Neural progenitor cell (in vitro differentiated cells): ENCODE measurements around the gene AMFR. TPM values are rescaled to one million over a fixed set of nuclear protein-coding genes. Genes with fewer than 3 reads are reported as not detected.
A peak's percentile ranks its signal among the peaks of the same experiment; 100 is the strongest.

Experiments
- DNase-seq: peaks from one replicate; pipeline ENCODE4 v3.0.0-alpha.2; 2016; ENCODE audit warnings: low spot score
- H2AFZ ChIP-seq: fragments of 200-600 bp; sonication (generic); replicated peaks from 2 replicates; pipeline ENCODE4 v1.6.1; 2016; ENCODE audit warnings: antibody characterized with exemption
- H3F3A ChIP-seq: fragments of 200-600 bp; sonication (generic); 2 replicates; pipeline ENCODE4 v1.6.1; 2016; ENCODE audit warnings: antibody characterized with exemption, low read depth
- H3K27ac ChIP-seq: fragments of 200-600 bp; sonication (generic); 2 replicates; pipeline ENCODE4 v1.5.1; 2016; ENCODE audit warnings: mild to moderate bottlenecking
- H3K27me3 ChIP-seq: fragments of 200-600 bp; sonication (generic); 2 replicates; pipeline ENCODE4 v1.6.1; 2016; ENCODE audit warnings: mild to moderate bottlenecking, moderate library complexity
- H3K36me3 ChIP-seq: fragments of 200-600 bp; sonication (generic); 2 replicates; pipeline ENCODE4 v1.5.1; 2016
- H3K4me1 ChIP-seq: fragments of 200-600 bp; sonication (generic); 2 replicates; pipeline ENCODE4 v1.6.1; 2016; ENCODE audit warnings: mixed run types
- H3K4me2 ChIP-seq: fragments of 200-600 bp; sonication (generic); 2 replicates; pipeline ENCODE4 v1.6.1; 2016
- H3K4me3 ChIP-seq: fragments of 200-600 bp; sonication (generic); 2 replicates; pipeline ENCODE4 v1.5.1; 2016
- H3K79me2 ChIP-seq: fragments of 200-600 bp; sonication (generic); 2 replicates; pipeline ENCODE4 v1.6.1; 2016; ENCODE audit warnings: low read depth
- H3K9ac ChIP-seq: fragments of 200-600 bp; sonication (generic); 2 replicates; pipeline ENCODE4 v1.6.1; 2016
- H3K9me3 ChIP-seq: fragments of 200-600 bp; sonication (generic); 2 replicates; pipeline ENCODE4 v1.5.1; 2016; ENCODE audit warnings: low read depth
- H4K20me1 ChIP-seq: fragments of 200-600 bp; sonication (generic); 2 replicates; pipeline ENCODE4 v1.6.1; 2016; ENCODE audit warnings: low read depth
- H3K27ac Mint-ChIP-seq: 3 replicates; pipeline ENCODE4 v1.8.0; 2021; ENCODE audit warnings: mixed read lengths
- H3K27me3 Mint-ChIP-seq: 2 replicates; pipeline ENCODE4 v1.8.0; 2022; ENCODE audit warnings: low read depth, mild to moderate bottlenecking, inconsistent platforms, moderate library complexity, mixed read lengths; ENCODE audit not compliant: insufficient read depth
- H3K36me3 Mint-ChIP-seq: 3 replicates; pipeline ENCODE4 v1.8.0; 2021; ENCODE audit warnings: mixed read lengths
- H3K4me1 Mint-ChIP-seq: 3 replicates; pipeline ENCODE4 v1.8.0; 2021; ENCODE audit warnings: mixed read lengths
- H3K4me3 Mint-ChIP-seq: 3 replicates; pipeline ENCODE4 v1.8.0; 2021; ENCODE audit warnings: mild to moderate bottlenecking, moderate library complexity, mixed read lengths
- H3K9me3 Mint-ChIP-seq: 3 replicates; pipeline ENCODE4 v1.8.0; 2020; ENCODE audit warnings: mixed read lengths
- CTCF ChIP-seq: fragments of 200-600 bp; sonication (generic); IDR thresholded peaks from 2 replicates; pipeline ENCODE4 v1.5.1; 2017; ENCODE audit warnings: antibody characterized with exemption, mild to moderate bottlenecking
- EZH2 ChIP-seq: fragments of 200-600 bp; sonication (generic); IDR thresholded peaks from 2 replicates; pipeline ENCODE4 v1.6.1; 2017; ENCODE audit warnings: antibody characterized with exemption, mild to moderate bottlenecking, moderate library complexity
- EZH2phosphoT487 ChIP-seq: fragments of 200-600 bp; sonication (generic); IDR thresholded peaks from 2 replicates; pipeline ENCODE4 v1.6.1; 2017; ENCODE audit warnings: antibody characterized with exemption
- total RNA-seq: library from RNA; depleted of rRNA; stranded (reverse); fragments of >200 nt; gene quantifications from 2 replicates; pipeline ENCODE4 v1.2.3, GENCODE V29; 2015; ENCODE audit warnings: low replicate concordance

Gene AMFR
- 38.7 and 51.3 TPM in 2 replicates for total RNA-seq

DNA sequence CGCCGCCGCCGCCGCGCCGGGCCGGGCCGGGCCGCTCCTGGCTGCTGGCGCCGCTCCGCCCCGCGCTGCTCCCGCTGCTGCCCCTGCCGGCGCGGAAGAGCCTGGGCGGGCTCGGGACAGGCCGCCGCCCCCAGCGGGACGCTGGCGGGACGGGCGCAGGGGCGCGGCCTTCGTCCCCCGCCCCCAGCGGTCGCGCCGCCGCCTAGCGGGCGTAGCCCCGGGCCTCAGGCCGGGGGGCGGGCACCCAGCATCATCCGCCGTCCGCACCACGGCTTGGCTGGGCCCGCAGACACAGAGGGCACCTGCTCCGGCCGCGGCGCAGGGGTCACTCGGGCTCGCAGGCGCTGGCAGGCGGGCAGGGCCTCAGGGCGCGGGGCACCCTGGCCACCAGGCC is at the start of gene AMFR:
Gene AMFR (minus strand): TSS at position 107 of the 394 bp plus-strand sequence. CDS start 218 bp downstream, outside the sequence.
- Mint-ChIP-seq H3K36me3 (peaks cover 3% of the 10 kb centered on the region), H3K9me3 (no peaks in the 10 kb centered on the region), H3K4me3 (peak within 1 kb of the TSS; percentile 99), H3K27me3 (peaks cover 5% of the 10 kb centered on the region), H3K4me1 (peaks cover 32% of the 10 kb centered on the region), H3K27ac (peak within 1 kb of the TSS; percentile 95)
- H2AFZ ChIP-seq, result peak within 1 kb of the TSS; percentile 86
- H3K4me1 ChIP-seq, result peaks cover 21% of the 10 kb centered on the region
- peaks cover 54% of the 10 kb centered on the region for H4K20me1 ChIP-seq
- peaks cover 44% of the 10 kb centered on the region for H3K79me2 ChIP-seq
- H3K27me3 ChIP-seq, result peaks cover 15% of the 10 kb centered on the region
- H3F3A ChIP-seq, result peaks cover 39% of the 10 kb centered on the region
- H3K27ac ChIP-seq, result no peak within 1 kb of the TSS
- no peaks in the 10 kb centered on the region for H3K36me3 ChIP-seq
- peak within 1 kb of the TSS; percentile 88 for H3K4me2 ChIP-seq
- H3K9me3 ChIP-seq, result no peaks in the 10 kb centered on the region
- peak within 1 kb of the TSS; percentile 93 for H3K4me3 ChIP-seq
- peak; percentile 95 for DNase-seq
- TF ChIP-seq CTCF (peak; percentile 45), EZH2phosphoT487 (no peak), EZH2 (no peak)
- H3K9ac ChIP-seq, result peak within 1 kb of the TSS; percentile 54

DNA sequence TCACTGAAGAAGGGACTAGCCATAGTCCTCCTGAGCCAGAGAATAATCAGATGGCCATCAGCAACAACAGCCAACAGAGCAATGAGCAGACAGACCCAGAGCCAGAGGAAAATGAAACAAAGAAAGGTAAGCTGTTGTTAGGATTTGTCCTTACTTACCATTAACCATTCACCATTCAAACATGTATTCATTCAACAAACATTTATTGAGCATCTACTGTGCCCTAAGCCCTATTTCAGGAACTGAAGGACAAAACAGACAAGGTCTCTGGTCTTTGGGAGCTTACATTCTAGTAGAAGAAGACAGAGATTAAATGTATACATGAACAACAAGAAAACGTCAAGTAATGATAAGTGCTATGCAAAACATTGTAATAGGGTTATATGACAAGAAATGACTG is 45.3 kb upstream of the AMFR start:
- no peaks in the 10 kb centered on the region for H4K20me1 ChIP-seq
- H3K4me3 ChIP-seq, result no peak overlapping the region
- H3K36me3 ChIP-seq, result peaks cover 18% of the 10 kb centered on the region
- peaks cover 11% of the 10 kb centered on the region for H3K4me1 Mint-ChIP-seq
- no peak overlapping the region for H3K4me3 Mint-ChIP-seq
- no peak overlapping the region for H3K4me2 ChIP-seq
- no peak for TF ChIP-seq CTCF
- no peak for TF ChIP-seq EZH2phosphoT487
- TF ChIP-seq EZH2, result no peak
- H3K27ac Mint-ChIP-seq, result no peak overlapping the region
- no peaks in the 10 kb centered on the region for H3K27me3 ChIP-seq
- DNase-seq, result no peak
- H3K9ac ChIP-seq, result no peak overlapping the region
- no peak overlapping the region for H2AFZ ChIP-seq
- no peaks in the 10 kb centered on the region for H3K4me1 ChIP-seq
- no peaks in the 10 kb centered on the region for H3K9me3 Mint-ChIP-seq
- H3K27me3 Mint-ChIP-seq, result no peaks in the 10 kb centered on the region
- no peak overlapping the region for H3K27ac ChIP-seq
- H3F3A ChIP-seq, result no peaks in the 10 kb centered on the region
- no peaks in the 10 kb centered on the region for H3K79me2 ChIP-seq
- H3K36me3 Mint-ChIP-seq, result peaks cover 36% of the 10 kb centered on the region
- no peaks in the 10 kb centered on the region for H3K9me3 ChIP-seq

DNA sequence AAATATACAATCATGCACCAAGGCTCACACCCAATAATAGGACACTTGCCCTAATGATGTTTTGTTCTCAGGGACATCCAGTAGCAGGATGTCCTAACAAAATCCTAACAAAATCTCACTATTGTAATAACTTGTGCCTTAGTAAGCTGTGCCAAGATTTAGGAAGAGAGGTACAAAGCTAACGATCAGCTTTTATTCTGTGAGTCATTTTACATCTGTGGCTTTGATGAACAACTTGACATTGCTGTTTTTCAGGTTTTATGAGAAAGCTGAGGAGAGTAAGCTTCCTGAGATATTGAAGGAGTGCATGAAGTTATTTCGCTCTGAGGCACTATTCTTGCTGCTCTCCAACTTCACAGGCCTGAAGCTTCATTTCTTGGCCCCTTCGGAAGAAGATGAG is 44.9 kb upstream of the AMFR start:
- Histone ChIP-seq H4K20me1 (no peaks in the 10 kb centered on the region), H3K27ac (no peak overlapping the region), H3K27me3 (no peaks in the 10 kb centered on the region), H3F3A (no peaks in the 10 kb centered on the region), H2AFZ (no peak overlapping the region), H3K79me2 (no peaks in the 10 kb centered on the region), H3K9ac (no peak overlapping the region), H3K4me1 (no peaks in the 10 kb centered on the region), H3K4me2 (no peak overlapping the region), H3K36me3 (peaks cover 18% of the 10 kb centered on the region), H3K4me3 (no peak overlapping the region), H3K9me3 (no peaks in the 10 kb centered on the region)
- no peak for DNase-seq
- no peak for TF ChIP-seq EZH2phosphoT487
- no peak for TF ChIP-seq EZH2
- no peak for TF ChIP-seq CTCF
- H3K27ac Mint-ChIP-seq, result no peak overlapping the region
- peaks cover 7% of the 10 kb centered on the region for H3K4me1 Mint-ChIP-seq
- no peaks in the 10 kb centered on the region for H3K9me3 Mint-ChIP-seq
- H3K4me3 Mint-ChIP-seq, result no peak overlapping the region
- peaks cover 37% of the 10 kb centered on the region for H3K36me3 Mint-ChIP-seq
- no peaks in the 10 kb centered on the region for H3K27me3 Mint-ChIP-seq
